RWPE2 (cell line): ENCODE data around the gene TMEM163.

Experiments used
- ATAC-seq: fragments of 200-7000 bp; cut with Tn5 transposase; 3 replicates; pipeline ENCODE4 v1.9.1; 2021; ENCODE audit warnings: low read depth
- DNase-seq: peaks from one replicate; pipeline ENCODE4 v3.0.0-alpha.2; 2020; ENCODE audit warnings: low spot score
- H3K27ac ChIP-seq: fragments of 450-650 bp; 2 replicates; pipeline ENCODE4 v1.5.1; 2017; ENCODE audit warnings: mild to moderate bottlenecking; ENCODE audit not compliant: poor library complexity, severe bottlenecking
- H3K27me3 ChIP-seq: fragments of 250-450 bp; sonication (Bioruptor Pico); 2 replicates; pipeline ENCODE4 v1.5.1; 2021; ENCODE audit warnings: mild to moderate bottlenecking, moderate library complexity; ENCODE audit not compliant: insufficient read depth, poor library complexity, severe bottlenecking
- H3K36me3 ChIP-seq: fragments of 250-450 bp; sonication (Bioruptor Pico); 2 replicates; pipeline ENCODE4 v1.5.1; 2020; ENCODE audit warnings: low read depth, mild to moderate bottlenecking, moderate library complexity
- H3K4me1 ChIP-seq: fragments of 250-450 bp; sonication (Bioruptor Pico); 2 replicates; pipeline ENCODE4 v1.5.1; 2021; ENCODE audit warnings: mild to moderate bottlenecking, moderate library complexity; ENCODE audit not compliant: insufficient read depth, poor library complexity, severe bottlenecking
- H3K4me3 ChIP-seq: fragments of 250-450 bp; sonication (Bioruptor Pico); 2 replicates; pipeline ENCODE4 v1.5.1; 2021; ENCODE audit warnings: mild to moderate bottlenecking, moderate library complexity; ENCODE audit not compliant: severe bottlenecking
- H3K9me3 ChIP-seq: fragments of 250-450 bp; sonication (Bioruptor Pico); 2 replicates; pipeline ENCODE4 v1.5.1; 2021; ENCODE audit warnings: mild to moderate bottlenecking, moderate library complexity; ENCODE audit not compliant: severe bottlenecking
- TF ChIP-seq, protein P1 (sequence below): fragments of 450-650 bp; IDR thresholded peaks from one replicate; pipeline ENCODE4 v1.5.1; 2017; ENCODE audit warnings: mild to moderate bottlenecking, moderate library complexity; ENCODE audit not compliant: poor library complexity, severe bottlenecking

Gene TMEM163

DNA sequence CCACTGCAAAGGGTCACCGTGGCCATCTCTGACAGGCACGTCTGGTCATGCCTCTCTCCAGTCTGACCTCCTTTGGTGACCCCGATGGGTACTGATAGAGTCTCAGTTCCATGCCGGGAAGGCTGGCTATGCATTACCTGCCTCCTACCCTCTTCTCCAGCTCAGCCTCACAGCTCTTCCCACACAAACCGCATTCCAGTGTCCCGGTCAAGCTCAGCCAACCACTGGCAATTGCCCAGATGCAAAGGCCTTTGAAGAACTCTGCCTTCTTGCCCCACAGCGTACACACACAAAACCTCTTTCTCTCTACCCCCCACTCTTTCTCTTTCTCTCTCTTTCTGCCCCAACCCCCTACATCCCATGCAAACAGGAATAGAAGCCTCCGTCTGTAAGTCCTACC, 37.6 kb downstream of the TMEM163 start:
- DNase-seq, result no peak
- no peak for ATAC-seq
- Histone ChIP-seq H3K4me3 (no peak overlapping the region), H3K9me3 (no peaks in the 10 kb centered on the region), H3K4me1 (no peaks in the 10 kb centered on the region), H3K36me3 (no peaks in the 10 kb centered on the region), H3K27me3 (no peaks in the 10 kb centered on the region), H3K27ac (no peak overlapping the region)
- TF ChIP-seq, protein P1, sequence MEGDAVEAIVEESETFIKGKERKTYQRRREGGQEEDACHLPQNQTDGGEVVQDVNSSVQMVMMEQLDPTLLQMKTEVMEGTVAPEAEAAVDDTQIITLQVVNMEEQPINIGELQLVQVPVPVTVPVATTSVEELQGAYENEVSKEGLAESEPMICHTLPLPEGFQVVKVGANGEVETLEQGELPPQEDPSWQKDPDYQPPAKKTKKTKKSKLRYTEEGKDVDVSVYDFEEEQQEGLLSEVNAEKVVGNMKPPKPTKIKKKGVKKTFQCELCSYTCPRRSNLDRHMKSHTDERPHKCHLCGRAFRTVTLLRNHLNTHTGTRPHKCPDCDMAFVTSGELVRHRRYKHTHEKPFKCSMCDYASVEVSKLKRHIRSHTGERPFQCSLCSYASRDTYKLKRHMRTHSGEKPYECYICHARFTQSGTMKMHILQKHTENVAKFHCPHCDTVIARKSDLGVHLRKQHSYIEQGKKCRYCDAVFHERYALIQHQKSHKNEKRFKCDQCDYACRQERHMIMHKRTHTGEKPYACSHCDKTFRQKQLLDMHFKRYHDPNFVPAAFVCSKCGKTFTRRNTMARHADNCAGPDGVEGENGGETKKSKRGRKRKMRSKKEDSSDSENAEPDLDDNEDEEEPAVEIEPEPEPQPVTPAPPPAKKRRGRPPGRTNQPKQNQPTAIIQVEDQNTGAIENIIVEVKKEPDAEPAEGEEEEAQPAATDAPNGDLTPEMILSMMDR, result no peak

DNA sequence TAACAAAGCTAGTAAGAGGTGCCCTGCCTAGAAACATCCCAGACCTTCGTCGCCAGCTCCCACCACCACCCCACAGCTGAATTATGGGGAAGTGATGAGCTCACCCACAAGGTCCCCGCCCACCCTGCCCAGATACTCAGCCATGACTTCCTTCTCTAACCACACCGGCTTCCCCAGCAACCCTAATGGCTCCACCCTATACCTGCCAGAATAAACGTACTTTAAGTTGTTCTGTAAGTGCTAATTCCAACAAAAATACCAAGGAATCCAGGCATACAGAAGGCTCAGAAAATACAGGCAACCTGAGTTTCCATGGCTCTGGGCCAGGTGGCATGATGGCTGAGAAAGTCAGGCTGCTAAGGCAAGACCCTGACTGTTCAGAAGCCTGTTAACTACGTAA, 39.1 kb downstream of the TMEM163 start:
- no peaks in the 10 kb centered on the region for H3K9me3 ChIP-seq

DNA sequence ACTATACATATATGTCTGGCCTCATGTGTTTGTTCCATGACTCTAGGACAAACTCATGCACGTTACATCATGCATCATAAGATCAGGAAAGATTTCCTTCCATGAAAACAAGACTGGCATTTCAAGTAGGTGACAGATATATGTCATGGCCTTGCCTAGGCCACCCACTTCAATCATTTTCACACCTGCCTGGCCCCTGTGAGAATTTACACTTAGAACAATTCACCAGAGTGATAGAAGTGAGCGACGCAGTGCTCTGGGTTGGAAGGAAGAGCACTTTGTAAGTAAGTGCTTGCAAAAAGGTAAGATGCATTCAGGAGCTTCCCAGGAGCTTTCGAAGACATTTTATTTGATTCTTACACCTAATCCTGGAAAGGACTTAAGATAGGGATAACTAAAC, 39.5 kb downstream of the TMEM163 start:
- H3K27me3 ChIP-seq, result peaks cover 4% of the 10 kb centered on the region
- H3K4me1 ChIP-seq, result no peaks in the 10 kb centered on the region
- ATAC-seq, result no peak
- TF ChIP-seq, protein P1, result no peak
- H3K9me3 ChIP-seq, result no peaks in the 10 kb centered on the region
- H3K36me3 ChIP-seq, result no peaks in the 10 kb centered on the region
- H3K4me3 ChIP-seq, result no peak overlapping the region
- no peak overlapping the region for H3K27ac ChIP-seq
- no peak for DNase-seq

More for the DNA sequence above, 39.1 kb downstream of the TMEM163 start:
- Histone ChIP-seq H3K4me1 (no peaks in the 10 kb centered on the region), H3K27ac (no peak overlapping the region), H3K27me3 (peaks cover 4% of the 10 kb centered on the region), H3K36me3 (no peaks in the 10 kb centered on the region), H3K4me3 (no peak overlapping the region)
- DNase-seq, result no peak
- ATAC-seq, result no peak
- TF ChIP-seq, protein P1, result no peak

DNA sequence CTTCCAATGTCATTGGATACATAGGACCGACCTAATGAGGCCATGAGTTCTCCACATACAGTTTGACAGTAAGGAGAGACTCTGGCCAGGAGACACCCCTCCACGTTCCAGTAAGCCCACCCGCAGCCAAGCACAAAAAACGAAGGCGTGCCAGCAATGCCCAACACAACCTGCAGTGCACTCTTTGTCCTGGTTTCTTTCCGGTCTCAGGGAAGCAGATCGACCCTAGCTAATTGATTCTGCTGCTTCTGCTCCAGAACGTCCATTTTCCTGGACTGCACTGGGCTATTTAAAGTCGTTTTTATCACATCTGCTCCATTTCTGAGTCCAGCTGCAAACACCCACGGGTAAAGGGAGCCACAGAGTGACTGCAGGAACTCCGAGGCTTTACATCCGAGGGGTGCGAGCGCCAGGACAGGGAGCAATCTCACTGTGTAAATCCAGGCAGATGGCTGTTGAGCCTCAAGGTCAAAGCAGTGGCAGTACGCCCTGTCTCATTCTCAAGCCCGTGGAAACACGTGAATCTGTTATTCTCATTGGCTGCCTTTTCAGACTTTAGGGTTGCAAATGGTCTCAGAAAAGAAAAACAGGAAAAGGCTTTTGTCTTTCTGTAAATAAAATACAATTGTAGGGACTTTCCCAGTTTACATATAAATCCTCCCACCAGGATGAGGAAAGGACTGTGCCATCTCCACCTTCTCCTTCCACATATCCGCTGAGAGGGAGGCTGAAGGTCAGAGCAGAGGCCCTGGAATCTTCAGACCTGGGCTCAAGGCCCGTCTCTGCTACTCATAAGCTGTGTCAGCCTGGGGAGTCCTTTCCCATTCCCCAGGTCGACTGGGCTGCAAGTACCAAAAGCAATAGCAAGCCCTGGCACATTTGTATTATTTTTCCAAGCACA, 40.7 kb downstream of the TMEM163 start:
- peaks cover 4% of the 10 kb centered on the region for H3K27me3 ChIP-seq
- DNase-seq, result no peak

More for the DNA sequence above, 40.7 kb downstream of the TMEM163 start:
- no peak for ATAC-seq
- no peak overlapping the region for H3K4me3 ChIP-seq
- H3K36me3 ChIP-seq, result no peaks in the 10 kb centered on the region
- TF ChIP-seq, protein P1, result no peak
- no peak overlapping the region for H3K27ac ChIP-seq
- H3K9me3 ChIP-seq, result no peaks in the 10 kb centered on the region
- H3K4me1 ChIP-seq, result no peaks in the 10 kb centered on the region
